ENCODE data around the gene PNPLA7.
"Not testable (repeated sequence)": the region's sequence is repeated elsewhere in the genome, so short reads cannot be mapped to it uniquely, and the experiment has no call there.

Gene PNPLA7

GRCh38 chr9:137411260-137411644 is 138.9 kb downstream of the PNPLA7 start:
- H3K4me3 ChIP-seq (ENCODE audit: low read depth in 1 of 2, low read length in 1 of 2) = no peak overlapping the region
- H3K9me3 ChIP-seq = no peaks in the 10 kb centered on the region
- no peaks in the 10 kb centered on the region for H3K36me3 ChIP-seq
- H3K27ac ChIP-seq = no peak overlapping the region
- no peak for TF ChIP-seq CTCF (IDR thresholded peaks at IDR 0.05)
- H3K27me3 ChIP-seq = peaks cover 58% of the 10 kb centered on the region
- H3K4me1 ChIP-seq (ENCODE audit: control insufficient read depth in 1 of 2, insufficient read depth in 1 of 2, low read depth in 1 of 2, low read length in 1 of 2) = peaks cover 0 to 5% of the 10 kb centered on the region in 2 experiments

GRCh38 chr9:137410891-137411249 is 139.3 kb downstream of the PNPLA7 start:
- no peak overlapping the region for H3K4me3 ChIP-seq (ENCODE audit: low read depth in 1 of 2, low read length in 1 of 2)

GRCh38 chr9:137410236-137410890 is 139.8 kb downstream of the PNPLA7 start:
- H3K4me1 ChIP-seq (ENCODE audit: control insufficient read depth in 1 of 2, insufficient read depth in 1 of 2, low read depth in 1 of 2, low read length in 1 of 2); H3K27ac ChIP-seq; H3K9me3 ChIP-seq; H3K36me3 ChIP-seq; H3K4me3 ChIP-seq (ENCODE audit: low read depth in 1 of 2, low read length in 1 of 2): not testable (repeated sequence)
- H3K27me3 ChIP-seq = peaks cover 67% of the 10 kb centered on the region

More at GRCh38 chr9:137410891-137411249, 139.3 kb downstream of the PNPLA7 start:
- H3K9me3 ChIP-seq = no peaks in the 10 kb centered on the region
- H3K4me1 ChIP-seq (ENCODE audit: control insufficient read depth in 1 of 2, insufficient read depth in 1 of 2, low read depth in 1 of 2, low read length in 1 of 2) = peaks cover 0 to 5% of the 10 kb centered on the region in 2 experiments
- no peaks in the 10 kb centered on the region for H3K36me3 ChIP-seq
- no peak overlapping the region for H3K27ac ChIP-seq
- H3K27me3 ChIP-seq = peaks cover 61% of the 10 kb centered on the region
- TF ChIP-seq CTCF (IDR thresholded peaks at IDR 0.05) = no peak
